Ureter (tissue), 1 donor: ENCODE data around the gene TYROBP. TPM values are rescaled to one million over a fixed set of nuclear protein-coding genes. Genes with fewer than 3 reads are reported as not detected.

Experiments
- total RNA-seq: library from RNA; stranded (reverse); gene quantifications from one replicate; pipeline ENCODE4 v1.2.4, GENCODE V29; 2023
- donor health status: DM: yes; HTN: yes; CAD: no.

Gene TYROBP
- total RNA-seq, 1 donor from 2014 or later, result 18.7 TPM

Other genes starting within 250 kb of the TYROBP start
- gene UPK1A, start 241.8 kb downstream of the TYROBP start, total RNA-seq, result 631 TPM
- not detected for gene ZBTB32, start 203.7 kb downstream of the TYROBP start, total RNA-seq
- gene KMT2B, start 190.3 kb downstream of the TYROBP start, total RNA-seq, result 43.7 TPM
- gene IGFLR1, start 165.8 kb downstream of the TYROBP start, total RNA-seq, result 14.7 TPM
- 32.9 TPM for gene U2AF1L4, start 162.9 kb downstream of the TYROBP start, total RNA-seq
- gene PSENEN, start 162.6 kb downstream of the TYROBP start, total RNA-seq, result 81.1 TPM
- 7.2 TPM for gene LIN37, start 159.7 kb downstream of the TYROBP start, total RNA-seq
- gene HSPB6, start 151.3 kb downstream of the TYROBP start, total RNA-seq, result 80.9 TPM
- 51.1 TPM for gene PROSER3, start 150.1 kb downstream of the TYROBP start, total RNA-seq
- gene ARHGAP33, start 132.7 kb downstream of the TYROBP start, total RNA-seq, result 17.8 TPM
- not detected for gene PRODH2, start 95.5 kb downstream of the TYROBP start, total RNA-seq
- not detected for gene NPHS1, start 55.8 kb downstream of the TYROBP start, total RNA-seq
- not detected for gene KIRREL2, start 51.4 kb downstream of the TYROBP start, total RNA-seq
- 6.2 TPM for gene APLP1, start 39.7 kb downstream of the TYROBP start, total RNA-seq
- 14.1 TPM for gene NFKBID, start 7.8 kb downstream of the TYROBP start, total RNA-seq
- gene HCST, start 5.8 kb downstream of the TYROBP start, total RNA-seq, result 6.8 TPM
- 9.6 TPM for gene LRFN3, start 28.1 kb upstream of the TYROBP start, total RNA-seq
- 13.8 TPM for gene SDHAF1, start 86.9 kb upstream of the TYROBP start, total RNA-seq
- gene SYNE4, start 100.5 kb upstream of the TYROBP start, total RNA-seq, result 4.1 TPM
- gene ALKBH6, start 105.9 kb upstream of the TYROBP start, total RNA-seq, result 23.8 TPM
- gene CLIP3, start 124.6 kb upstream of the TYROBP start, total RNA-seq, result 14.9 TPM
- gene THAP8, start 146.0 kb upstream of the TYROBP start, total RNA-seq, result 3.8 TPM
- 1.6 TPM for gene WDR62, start 146.6 kb upstream of the TYROBP start, total RNA-seq
- not detected for gene OVOL3, start 202.8 kb upstream of the TYROBP start, total RNA-seq
- 49.6 TPM for gene POLR2I, start 206.6 kb upstream of the TYROBP start, total RNA-seq
- gene TBCB, start 207.2 kb upstream of the TYROBP start, total RNA-seq, result 117 TPM
- 649 TPM for gene CAPNS1, start 231.8 kb upstream of the TYROBP start, total RNA-seq
- gene COX7A1, start 244.2 kb upstream of the TYROBP start, total RNA-seq, result 66.7 TPM